K562 (cell line): Measurements from ENCODE around the gene PXN. TPM values are rescaled to one million over a fixed set of nuclear protein-coding genes. Genes with fewer than 3 reads are reported as not detected.

Experiments used
- C11orf30 ChIP-seq: fragments of 450-650 bp; IDR thresholded peaks from 2 replicates; pipeline ENCODE4 v1.6.1; 2016; ENCODE audit warnings: low read depth, mild to moderate bottlenecking
- FOXP1 ChIP-seq: sonication (generic); formaldehyde crosslinking; IDR thresholded peaks from 2 replicates; pipeline ENCODE4 v1.8.0; 2022; ENCODE audit warnings: mild to moderate bottlenecking, missing genetic modification reagents
- GABPB2 ChIP-seq: fragments of 250-450 bp; sonication (Bioruptor Pico); conservative IDR thresholded peaks from 2 replicates; pipeline ENCODE4 v1.5.1; 2021; ENCODE audit warnings: mild to moderate bottlenecking
- HDAC3 ChIP-seq: fragments of 450-650 bp; IDR thresholded peaks from 2 replicates; pipeline ENCODE4 v1.6.1; 2018; ENCODE audit warnings: borderline replicate concordance, mild to moderate bottlenecking, moderate library complexity; ENCODE audit not compliant: partially characterized antibody
- HNRNPLL ChIP-seq: fragments of 200-400 bp; formaldehyde crosslinking; IDR thresholded peaks from 2 replicates; pipeline ENCODE4 v1.6.1; 2017; ENCODE audit warnings: low read length, low read depth, mild to moderate bottlenecking; ENCODE audit not compliant: poor library complexity, severe bottlenecking
- IRF9 ChIP-seq: fragments of 450-650 bp; IDR thresholded peaks from 2 replicates; pipeline ENCODE4 v1.6.1; 2016; ENCODE audit warnings: missing biosample characterization, missing genetic modification characterization
- KDM4B ChIP-seq, 2 experiments: fragments of 450-650 bp in 1 of 2; sonication (generic) in 1 of 2; IDR thresholded peaks; 2 replicates each; pipeline ENCODE4 v1.6.1; 2016 to 2017; ENCODE audit warnings: borderline replicate concordance in 2 of 2, antibody characterized with exemption in 1 of 2, low read depth in 1 of 2, mild to moderate bottlenecking in 1 of 2
- KLF10 ChIP-seq: fragments of 250-450 bp; sonication (Bioruptor Pico); IDR thresholded peaks from 2 replicates; pipeline ENCODE4 v1.6.1; 2021; ENCODE audit warnings: matching md5 sums
- NKRF ChIP-seq: fragments of 450-650 bp; IDR thresholded peaks from 2 replicates; pipeline ENCODE4 v1.6.1; 2016; ENCODE audit warnings: borderline replicate concordance
- POLR2B ChIP-seq: fragments of 450-650 bp; IDR thresholded peaks from 2 replicates; pipeline ENCODE4 v1.6.1; 2018; ENCODE audit warnings: low read depth; ENCODE audit not compliant: partially characterized antibody
- RAD21 ChIP-seq, 2 experiments: fragments of 250-450 bp in 1 of 2; fragments of 450-650 bp in 1 of 2; sonication (Bioruptor Pico) in 1 of 2; formaldehyde crosslinking in 1 of 2; IDR thresholded peaks in 1 of 2; conservative IDR thresholded peaks in 1 of 2; 2 replicates each; pipeline versions ENCODE4 v1.4.0 to v1.8.0; 2020 to 2022; ENCODE audit warnings: mild to moderate bottlenecking in 2 of 2, moderate library complexity in 1 of 2
- ZC3H8 ChIP-seq: fragments of 450-650 bp; IDR thresholded peaks from 2 replicates; pipeline ENCODE4 v1.6.1; 2017
- ZNF174 ChIP-seq: fragments of 250-450 bp; sonication (Bioruptor Pico); IDR thresholded peaks from 2 replicates; pipeline ENCODE4 v1.4.0; 2020; ENCODE audit warnings: mild to moderate bottlenecking
- ZNF23 ChIP-seq: fragments of 250-450 bp; sonication (Bioruptor Pico); IDR thresholded peaks from 2 replicates; pipeline ENCODE4 v1.4.0; 2020; ENCODE audit warnings: mild to moderate bottlenecking
- ZNF274 ChIP-seq: IDR thresholded peaks from 2 replicates; pipeline ENCODE4 v1.6.1; 2011; ENCODE audit warnings: low read depth, mild to moderate bottlenecking, low read length, moderate library complexity, borderline replicate concordance
- ZNF764 ChIP-seq: fragments of 250-450 bp; sonication (Bioruptor Pico); IDR thresholded peaks from 2 replicates; pipeline ENCODE4 v1.4.0; 2020; ENCODE audit warnings: low read depth, mild to moderate bottlenecking, moderate library complexity
- ZNF77 ChIP-seq: fragments of 250-450 bp; sonication (Bioruptor Pico); IDR thresholded peaks from 2 replicates; pipeline ENCODE4 v1.5.0; 2020
- ZSCAN32 ChIP-seq: fragments of 450-650 bp; formaldehyde crosslinking; IDR thresholded peaks from 2 replicates; pipeline ENCODE4 v1.4.0; 2020; ENCODE audit warnings: mild to moderate bottlenecking, moderate library complexity
- polyA plus RNA-seq, 8 experiments: library from polyadenylated mRNA; depleted of rRNA in 4 of 8; stranded (reverse) in 5 of 8; unstranded in 3 of 8; fragments of >200 nt; fragmentation: Nextera tagmentation in 2 of 8; fragmentation: Illumina TruSeq in 1 of 8; extraction: Ambion mirVana in 2 of 8; extraction: Trizol in 1 of 8; gene quantifications; 2 replicates each; pipeline versions ENCODE4 v1.2.1 to v1.2.3, GENCODE V29; 2011 to 2014; ENCODE audit warnings: inconsistent platforms in 1 of 8, missing spikeins in 1 of 8
- total RNA-seq, 7 experiments: library from RNA; depleted of rRNA in 6 of 7; stranded (reverse); fragments of >200 nt in 6 of 7; fragmentation: Illumina TruSeq in 2 of 7; extraction: Trizol in 2 of 7; gene quantifications; 2 replicates each; pipeline versions ENCODE4 v1.2.1 to v1.2.3, GENCODE V29; 2011 to 2021; ENCODE audit warnings: low replicate concordance in 1 of 7
- TF ChIP-seq, protein P1 (sequence below): fragments of 450-650 bp; IDR thresholded peaks from 2 replicates; pipeline ENCODE4 v1.7.0; 2016; ENCODE audit warnings: borderline replicate concordance
- TF ChIP-seq, protein P2 (sequence below): fragments of 250-450 bp; sonication (Bioruptor Pico); IDR thresholded peaks from 2 replicates; pipeline ENCODE4 v1.5.0; 2021
- TF ChIP-seq, protein P3 (sequence below): sonication (generic); formaldehyde crosslinking; IDR thresholded peaks from 2 replicates; pipeline ENCODE4 v1.9.0; 2022; ENCODE audit warnings: mild to moderate bottlenecking, missing genetic modification reagents

PXN gene
- total and polyA plus RNA-seq, 9 of the 15 experiments (the other 6 are each of a cell fraction or from before 2014, with no cell fraction given): 4.0 to 74.1 (median 18.6) TPM

DNA sequence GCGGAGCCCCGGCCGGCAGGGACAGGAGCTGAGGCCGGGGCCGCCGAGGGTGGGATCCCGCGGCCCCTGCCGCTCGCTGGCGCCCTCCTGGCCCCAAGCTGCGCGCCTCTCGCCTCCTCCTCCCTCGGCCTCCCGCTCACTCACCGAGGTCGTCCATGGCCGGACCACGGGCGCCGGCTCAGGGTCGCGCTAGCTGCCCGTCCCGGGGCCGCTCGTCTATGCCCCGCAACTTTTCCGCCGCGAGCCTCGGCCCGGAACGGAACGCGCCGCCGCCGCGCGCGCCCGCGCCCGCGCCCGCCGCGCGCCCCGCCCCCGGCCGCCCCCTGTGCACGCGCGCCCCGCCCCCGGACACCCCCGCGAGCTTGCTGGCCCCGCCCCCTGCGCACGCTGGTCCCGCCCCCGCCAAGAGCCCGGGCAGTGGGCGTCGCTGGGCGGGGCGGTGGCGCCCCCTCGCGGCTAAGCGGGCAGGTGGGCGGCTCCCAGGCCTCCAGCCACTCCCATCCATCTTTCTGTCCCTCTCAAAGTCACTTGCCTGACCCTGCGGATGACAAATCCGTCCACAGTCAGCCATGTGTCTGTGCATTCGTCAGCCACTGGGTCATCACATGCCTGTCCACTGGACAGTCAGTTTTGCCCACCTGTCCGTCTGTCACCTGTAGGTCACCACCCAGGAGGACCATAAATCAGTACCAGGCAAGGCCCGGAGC lies at the start of gene PXN (continued):
- TF ChIP-seq, protein P1, sequence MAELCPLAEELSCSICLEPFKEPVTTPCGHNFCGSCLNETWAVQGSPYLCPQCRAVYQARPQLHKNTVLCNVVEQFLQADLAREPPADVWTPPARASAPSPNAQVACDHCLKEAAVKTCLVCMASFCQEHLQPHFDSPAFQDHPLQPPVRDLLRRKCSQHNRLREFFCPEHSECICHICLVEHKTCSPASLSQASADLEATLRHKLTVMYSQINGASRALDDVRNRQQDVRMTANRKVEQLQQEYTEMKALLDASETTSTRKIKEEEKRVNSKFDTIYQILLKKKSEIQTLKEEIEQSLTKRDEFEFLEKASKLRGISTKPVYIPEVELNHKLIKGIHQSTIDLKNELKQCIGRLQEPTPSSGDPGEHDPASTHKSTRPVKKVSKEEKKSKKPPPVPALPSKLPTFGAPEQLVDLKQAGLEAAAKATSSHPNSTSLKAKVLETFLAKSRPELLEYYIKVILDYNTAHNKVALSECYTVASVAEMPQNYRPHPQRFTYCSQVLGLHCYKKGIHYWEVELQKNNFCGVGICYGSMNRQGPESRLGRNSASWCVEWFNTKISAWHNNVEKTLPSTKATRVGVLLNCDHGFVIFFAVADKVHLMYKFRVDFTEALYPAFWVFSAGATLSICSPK: no peak
- TF ChIP-seq, protein P2, sequence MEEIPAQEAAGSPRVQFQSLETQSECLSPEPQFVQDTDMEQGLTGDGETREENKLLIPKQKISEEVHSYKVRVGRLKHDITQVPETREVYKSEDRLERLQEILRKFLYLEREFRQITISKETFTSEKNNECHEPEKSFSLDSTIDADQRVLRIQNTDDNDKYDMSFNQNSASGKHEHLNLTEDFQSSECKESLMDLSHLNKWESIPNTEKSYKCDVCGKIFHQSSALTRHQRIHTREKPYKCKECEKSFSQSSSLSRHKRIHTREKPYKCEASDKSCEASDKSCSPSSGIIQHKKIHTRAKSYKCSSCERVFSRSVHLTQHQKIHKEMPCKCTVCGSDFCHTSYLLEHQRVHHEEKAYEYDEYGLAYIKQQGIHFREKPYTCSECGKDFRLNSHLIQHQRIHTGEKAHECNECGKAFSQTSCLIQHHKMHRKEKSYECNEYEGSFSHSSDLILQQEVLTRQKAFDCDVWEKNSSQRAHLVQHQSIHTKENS (CRISPR knock-in tag): no peak
- TF ChIP-seq ZNF174 (CRISPR knock-in tag) (no peak), ZC3H8 (no peak), ZNF23 (CRISPR knock-in tag) (no peak), GABPB2 (CRISPR knock-in tag) (no peak), HNRNPLL (no peak), KLF10 (no peak), IRF9 (tag) (no peak), FOXP1 (CRISPR knock-in tag) (no peak), NKRF (no peak), RAD21 (CRISPR knock-in tag; conservative IDR thresholded peaks at IDR 0.05 in 1 of 2, IDR thresholded peaks at IDR 0.05 in 1 of 2) (peak; percentile 91 to 94), ZNF77 (no peak), POLR2B (no peak), ZNF764 (CRISPR knock-in tag) (no peak), C11orf30 (no peak), HDAC3 (no peak), ZSCAN32 (CRISPR knock-in tag) (no peak), ZNF274 (no peak), KDM4B (IDR thresholded peaks at IDR 0.05; ENCODE audit: borderline replicate concordance in 2 of 2, low read depth in 1 of 2) (no peak)
- TF ChIP-seq, protein P3, sequence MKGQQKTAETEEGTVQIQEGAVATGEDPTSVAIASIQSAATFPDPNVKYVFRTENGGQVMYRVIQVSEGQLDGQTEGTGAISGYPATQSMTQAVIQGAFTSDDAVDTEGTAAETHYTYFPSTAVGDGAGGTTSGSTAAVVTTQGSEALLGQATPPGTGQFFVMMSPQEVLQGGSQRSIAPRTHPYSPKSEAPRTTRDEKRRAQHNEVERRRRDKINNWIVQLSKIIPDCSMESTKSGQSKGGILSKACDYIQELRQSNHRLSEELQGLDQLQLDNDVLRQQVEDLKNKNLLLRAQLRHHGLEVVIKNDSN (CRISPR knock-in tag): peak; percentile 60
